GM18870 (cell line): Measurements from ENCODE around the gene HEY2.
"Not testable (repeated sequence)": the region's sequence is repeated elsewhere in the genome, so short reads cannot be mapped to it uniquely, and the experiment has no call there.

Experiments
- ATAC-seq: cut with Tn5 transposase; IDR thresholded peaks from one replicate; pipeline ENCODE4 v1.9.1; 2021; ENCODE audit warnings: moderate library complexity; ENCODE audit not compliant: unreplicated experiment

HEY2 gene

GRCh38 chr6:125749173-125749864, at the start of gene HEY2:
Gene HEY2 (plus strand): TSS chr6:125749632. CDS start chr6:125749777, 145 bp downstream.
- peak; percentile 37 for ATAC-seq

DNA sequence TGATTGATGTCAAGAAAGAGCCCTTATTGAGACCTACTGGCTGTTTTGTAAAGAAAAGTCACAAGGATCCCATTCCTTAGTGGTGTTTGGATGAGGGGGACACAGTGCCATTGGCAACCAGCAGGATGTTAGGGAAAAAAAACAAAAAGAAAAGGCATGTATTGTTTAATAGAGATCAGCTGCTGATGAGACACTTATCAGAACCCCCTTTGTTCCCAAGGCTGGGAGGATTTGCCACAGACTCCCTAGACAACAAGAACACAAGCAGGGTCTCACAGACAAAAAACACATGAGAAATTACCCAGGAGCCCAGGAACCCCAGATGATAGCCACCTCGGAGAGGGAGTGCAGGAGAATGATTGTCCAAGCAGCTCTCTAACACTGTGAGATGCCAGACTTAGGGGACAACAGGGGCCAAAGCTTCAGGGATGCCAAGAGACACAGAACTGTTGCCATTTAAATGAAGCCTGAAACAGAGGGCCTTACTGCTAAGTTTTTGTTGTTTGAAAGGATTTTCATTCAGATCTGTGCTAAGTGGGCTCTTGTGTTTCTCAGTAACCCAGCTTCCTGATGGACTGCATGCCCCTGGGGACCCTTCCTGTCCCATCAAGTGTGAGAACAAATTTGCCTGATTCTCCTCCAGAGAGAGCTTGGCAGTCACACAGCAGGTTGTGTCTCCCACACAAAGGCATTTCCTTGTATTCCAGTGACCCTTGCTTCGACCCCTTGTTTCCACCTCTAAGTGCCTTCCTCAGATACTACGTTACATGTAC, 48.7 kb upstream of the HEY2 start:
- no peak for ATAC-seq

GRCh38 chr6:125701354-125701668, 48.1 kb upstream of the HEY2 start:
- ATAC-seq = no peak

DNA sequence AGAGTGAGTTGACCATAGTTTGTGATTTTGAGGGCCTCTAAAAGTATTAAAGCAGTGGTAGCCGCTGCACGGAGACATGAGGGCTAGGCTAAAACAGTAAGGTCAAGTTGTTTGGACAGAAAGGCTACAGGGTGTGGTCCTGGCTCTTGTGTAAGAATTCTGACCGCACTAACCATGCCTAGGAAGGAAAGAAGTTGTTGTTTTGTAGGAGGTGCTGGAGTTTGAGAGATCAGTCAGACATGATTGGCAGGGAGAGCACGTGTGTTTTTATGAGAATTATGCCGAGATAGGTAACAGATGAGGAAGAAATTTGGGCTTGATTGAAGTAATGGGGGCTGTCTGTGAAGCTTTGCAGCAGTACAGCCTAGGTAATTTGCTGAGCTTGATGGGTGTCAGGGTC, 45.5 kb upstream of the HEY2 start:
- not testable (repeated sequence) for ATAC-seq

- ATAC-seq = no peak
These were observed 41.7 kb upstream of the HEY2 start for GRCh38 chr6:125707615-125708243.

DNA sequence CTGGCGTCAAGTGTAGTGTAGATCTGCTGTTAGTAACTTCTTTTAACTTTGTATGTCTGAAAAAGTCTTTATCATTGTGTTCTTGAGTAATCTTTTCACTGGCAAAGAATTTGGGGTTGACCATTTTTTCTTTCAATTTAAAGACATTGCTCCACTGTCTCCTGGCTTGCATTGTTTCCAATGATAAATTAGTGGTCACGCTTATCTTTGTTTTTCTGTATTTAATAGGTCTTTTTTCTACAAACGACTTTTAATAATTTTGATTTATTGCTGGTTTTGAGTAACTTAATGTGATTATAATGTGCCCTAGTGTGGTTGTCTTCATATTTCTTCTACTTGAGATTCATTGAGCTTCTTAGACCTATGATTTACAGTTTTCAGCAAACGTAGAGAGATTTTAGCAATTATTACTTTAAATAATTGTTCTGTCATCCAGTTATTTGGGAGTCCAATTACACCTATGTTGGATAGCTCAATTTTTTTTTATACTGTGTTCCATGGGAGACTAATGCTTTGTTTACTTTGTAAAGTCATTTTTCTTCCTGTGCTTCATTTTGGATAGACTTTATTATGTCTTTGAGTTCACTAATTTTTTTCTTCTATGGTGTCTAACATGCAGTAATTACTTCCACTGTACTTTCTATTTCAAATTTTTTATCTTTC, 38.3 kb upstream of the HEY2 start:
- no peak for ATAC-seq

- ATAC-seq = peak; percentile 74
These were observed 34.9 kb upstream of the HEY2 start for GRCh38 chr6:125714441-125715090.

GRCh38 chr6:125717120-125717731, 32.2 kb upstream of the HEY2 start:
- ATAC-seq = peak; percentile 78

GRCh38 chr6:125718109-125718508, 31.3 kb upstream of the HEY2 start:
- ATAC-seq = no peak

- ATAC-seq = no peak
These were observed 26.5 kb upstream of the HEY2 start for GRCh38 chr6:125722886-125723285.

DNA sequence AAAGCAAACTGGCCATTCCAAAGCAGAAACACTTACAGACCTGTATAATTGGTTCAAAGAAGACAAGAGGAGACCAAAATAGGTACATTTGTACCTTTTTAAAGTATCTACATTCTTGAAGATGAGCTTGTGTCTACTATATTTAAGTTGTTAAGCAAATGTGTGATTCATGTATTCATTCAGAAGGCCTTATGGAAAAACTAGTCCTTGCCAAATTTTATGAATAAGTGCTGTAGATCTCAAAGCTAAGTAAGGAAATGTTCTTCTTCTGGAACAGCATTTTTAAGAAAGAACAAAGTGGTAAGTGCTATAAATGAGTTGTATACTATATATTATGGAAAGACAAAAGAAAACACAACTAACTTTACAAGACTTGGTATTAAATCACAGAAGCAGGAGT, 22.2 kb upstream of the HEY2 start:
- no peak for ATAC-seq

GRCh38 chr6:125728739-125729138, 20.7 kb upstream of the HEY2 start:
- no peak for ATAC-seq

- ATAC-seq = no peak
These were observed 19.4 kb upstream of the HEY2 start for GRCh38 chr6:125729983-125730382.

DNA sequence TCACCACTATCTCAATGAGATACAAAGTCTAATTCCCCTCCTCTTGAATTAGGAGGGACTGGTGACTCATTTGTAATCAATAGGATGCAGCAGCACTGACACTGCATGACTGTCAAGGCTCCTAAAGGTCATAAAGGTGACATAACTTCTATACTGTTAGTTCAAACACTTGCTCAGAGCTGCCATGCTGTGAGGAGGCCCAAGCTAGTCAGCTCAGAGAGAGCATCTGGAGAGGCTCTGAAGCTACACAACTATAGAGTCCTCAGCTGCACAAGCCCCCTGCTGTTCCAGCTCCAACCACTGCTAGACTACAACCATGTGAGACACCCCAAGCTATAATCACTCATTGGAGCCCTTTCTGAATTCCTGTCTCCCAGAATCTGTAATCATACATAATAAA, 17.0 kb upstream of the HEY2 start:
- peak; percentile 48 for ATAC-seq

DNA sequence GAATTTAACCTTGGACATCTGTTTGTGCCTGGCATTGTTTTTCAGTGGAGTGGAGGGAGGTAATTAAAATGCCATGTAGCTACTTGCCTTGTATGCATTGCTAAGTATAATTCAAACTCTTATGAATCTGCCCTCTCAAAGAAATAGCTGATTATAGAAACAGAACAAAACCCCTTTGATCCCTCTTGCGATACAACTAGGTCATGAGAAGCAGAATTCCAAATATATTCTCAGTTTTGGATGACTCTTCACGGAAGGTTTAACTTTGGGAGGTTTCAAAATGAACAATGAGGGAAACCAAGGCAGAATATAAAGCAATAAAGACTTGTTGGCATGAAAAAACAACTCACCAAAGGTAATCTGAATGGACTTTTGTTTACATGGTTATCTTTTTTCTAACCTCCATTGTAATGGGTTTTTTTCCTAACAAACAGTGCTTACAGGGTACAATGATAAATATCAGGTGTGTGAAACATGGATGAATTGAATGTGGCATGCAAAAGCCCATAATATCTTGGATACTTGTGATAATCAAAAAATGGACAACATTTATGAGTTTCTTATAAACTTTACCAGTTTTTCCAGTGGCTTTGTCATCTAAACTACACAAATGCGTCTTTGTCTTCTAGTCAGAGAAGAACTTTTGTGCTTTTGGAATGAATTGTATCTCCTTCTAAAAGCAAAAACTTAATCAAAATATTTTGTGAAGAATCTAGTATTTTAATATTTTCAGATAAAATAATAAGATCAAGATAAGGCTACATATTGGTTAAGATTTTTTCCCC, 15.7 kb upstream of the HEY2 start:
- ATAC-seq = no peak

GRCh38 chr6:125738276-125738675, 11.2 kb upstream of the HEY2 start:
- ATAC-seq = no peak

DNA sequence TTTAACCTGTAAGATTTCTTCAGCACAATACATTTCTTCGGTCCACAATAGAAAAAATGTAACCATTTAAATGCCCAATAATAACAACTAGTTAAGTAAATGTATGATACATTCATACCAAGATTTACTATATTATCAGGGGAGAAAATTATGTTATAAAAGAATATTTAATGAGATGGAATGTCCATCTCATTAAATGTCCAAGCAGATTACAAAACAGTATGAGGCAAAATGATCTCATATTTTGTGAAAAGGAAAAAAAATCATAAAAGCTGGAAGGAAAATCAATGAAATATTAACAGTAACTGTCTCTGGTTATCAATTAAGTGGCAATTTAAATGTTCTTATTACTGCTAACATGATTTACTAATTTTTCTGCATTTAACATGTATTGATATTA, 10.1 kb upstream of the HEY2 start:
- no peak for ATAC-seq

GRCh38 chr6:125741336-125741735, 8.1 kb upstream of the HEY2 start:
- ATAC-seq = no peak

DNA sequence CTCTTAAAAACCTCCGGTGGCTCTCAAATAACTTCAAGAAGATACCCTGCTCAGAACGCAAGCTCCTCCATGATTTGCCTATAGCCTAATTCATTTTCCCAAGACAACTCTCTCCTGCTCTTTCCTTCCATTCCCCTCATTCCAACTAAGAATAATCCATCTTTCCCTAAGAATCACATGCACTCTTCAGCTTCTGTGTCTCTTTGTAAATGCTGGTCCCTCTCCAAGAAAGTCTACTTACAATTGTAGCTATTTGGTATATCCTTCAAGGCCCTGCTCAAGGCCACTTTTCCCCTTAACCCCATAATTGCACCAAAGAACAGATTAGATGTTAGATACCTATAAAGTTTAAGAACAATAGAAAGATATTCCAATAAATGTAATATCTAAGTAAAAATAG, 7.4 kb upstream of the HEY2 start:
- ATAC-seq = no peak
